PC-3 (cell line): ENCODE data around the gene HIGD1C. TPM values are rescaled to one million over a fixed set of nuclear protein-coding genes. Genes with fewer than 3 reads are reported as not detected.

Experiments
- ATAC-seq: fragments of 200-7000 bp; cut with Tn5 transposase; 2 replicates; pipeline ENCODE4 v1.9.1; 2020; ENCODE audit warnings: mild to moderate bottlenecking, moderate library complexity
- BruUV-seq: library from RNA; stranded (reverse); fragments of 400-500 nt; replicated peaks from 2 replicates; lab custom pipeline; 2021; lab: Mats Ljungman, UMichigan
- CTCF ChIA-PET: fragments of 300-600 bp; sonication (Branson Sonifier 250); formaldehyde crosslinking; loops from one replicate; lab custom pipeline; 2022; ENCODE audit warnings: antibody characterized with exemption; lab: Charles Lee
- POLR2A ChIA-PET: fragments of 300-600 bp; sonication (Branson Sonifier 250); formaldehyde crosslinking; loops from one replicate; lab custom pipeline; 2022; ENCODE audit warnings: antibody characterized with exemption; ENCODE audit not compliant: unreplicated experiment; lab: Charles Lee
- DNase-seq: peaks from one replicate; pipeline ENCODE4 v3.0.0-alpha.2; 2015
- H2AFZ ChIP-seq: fragments of 300-600 bp; sonication (generic); 2 replicates; pipeline ENCODE4 v1.6.0; 2016; ENCODE audit warnings: antibody characterized with exemption, low read length
- H3F3A ChIP-seq: fragments of 300-600 bp; sonication (generic); one replicate; pipeline ENCODE4 v1.6.0; 2017; ENCODE audit warnings: antibody characterized with exemption, low read length, control low read depth, mild to moderate bottlenecking; ENCODE audit not compliant: unreplicated experiment
- H3K27ac ChIP-seq: fragments of 300-600 bp; sonication (generic); 2 replicates; pipeline ENCODE4 v1.5.1; 2016; ENCODE audit warnings: mild to moderate bottlenecking, low read length
- H3K27me3 ChIP-seq: fragments of 300-600 bp; sonication (generic); 2 replicates; pipeline ENCODE4 v1.6.1; 2016; ENCODE audit warnings: low read length, mixed read lengths
- H3K36me3 ChIP-seq: fragments of 300-600 bp; sonication (generic); 2 replicates; pipeline ENCODE4 v1.6.1; 2016; ENCODE audit warnings: low read depth, mixed run types, low read length, mixed read lengths
- H3K4me1 ChIP-seq: fragments of 300-600 bp; sonication (generic); 2 replicates; pipeline ENCODE4 v1.5.1; 2016; ENCODE audit warnings: low read length; ENCODE audit not compliant: insufficient read depth
- H3K4me2 ChIP-seq: fragments of 300-600 bp; sonication (generic); 2 replicates; pipeline ENCODE4 v1.6.0; 2016; ENCODE audit warnings: low read length
- H3K4me3 ChIP-seq: fragments of 300-600 bp; sonication (generic); 2 replicates; pipeline ENCODE4 v1.5.1; 2016; ENCODE audit warnings: mild to moderate bottlenecking, low read length, mixed read lengths
- H3K79me2 ChIP-seq: fragments of 300-600 bp; sonication (generic); 2 replicates; pipeline ENCODE4 v1.6.1; 2017; ENCODE audit warnings: low read length, mixed read lengths
- H3K9ac ChIP-seq: fragments of 300-600 bp; sonication (generic); 2 replicates; pipeline ENCODE4 v1.6.0; 2016; ENCODE audit warnings: mild to moderate bottlenecking, low read length
- H3K9me2 ChIP-seq: fragments of 300-600 bp; sonication (generic); replicated peaks from 2 replicates; pipeline ENCODE4 v1.6.1; 2016; ENCODE audit warnings: mixed run types, low read length, mixed read lengths
- H3K9me3 ChIP-seq: fragments of 300-600 bp; sonication (generic); 2 replicates; pipeline ENCODE4 v1.6.1; 2016; ENCODE audit warnings: low read length, mixed read lengths
- H4K20me1 ChIP-seq: fragments of 300-600 bp; sonication (generic); 2 replicates; pipeline ENCODE4 v1.6.1; 2016; ENCODE audit warnings: low read length, mixed read lengths
- CTCF ChIP-seq: fragments of 300-600 bp; sonication (generic); conservative IDR thresholded peaks from 2 replicates; pipeline ENCODE4 v1.5.1; 2017; ENCODE audit warnings: antibody characterized with exemption, low read depth, mild to moderate bottlenecking, low read length
- EZH2 ChIP-seq: fragments of 300-600 bp; sonication (generic); IDR thresholded peaks from one replicate; pipeline ENCODE4 v1.6.1; 2017; ENCODE audit warnings: antibody characterized with exemption, mild to moderate bottlenecking, low read length; ENCODE audit not compliant: unreplicated experiment
- EZH2phosphoT487 ChIP-seq: fragments of 300-600 bp; sonication (generic); IDR thresholded peaks from 2 replicates; pipeline ENCODE4 v1.6.1; 2018; ENCODE audit warnings: mild to moderate bottlenecking, antibody characterized with exemption, low read length, borderline replicate concordance
- intact Hi-C: fragments of 100-400 bp; cut with micrococcal nuclease; formaldehyde crosslinking; loops from 2 replicates; pipeline ENCODE4 v1.9.0; 2023
- total RNA-seq: library from RNA; depleted of rRNA; stranded (reverse); fragments of >200 nt; gene quantifications from 2 replicates; pipeline ENCODE4 v1.2.3, GENCODE V29; 2014

The HIGD1C gene
- total RNA-seq, 1 experiment from 2014 or later, result not detected

GRCh38 chr12:50988051-50988450 lies 35.7 kb downstream of the HIGD1C start:
- no peaks in the 10 kb centered on the region for H3F3A ChIP-seq
- H3K4me3 ChIP-seq, result no peak overlapping the region
- H3K27ac ChIP-seq, result no peak overlapping the region
- TF ChIP-seq CTCF (no peak), EZH2phosphoT487 (no peak), EZH2 (no peak)
- DNase-seq (no peak), ATAC-seq (no peak)
- intact Hi-C loops, result no loop called here
- no peaks in the 10 kb centered on the region for H3K27me3 ChIP-seq
- H3K36me3 ChIP-seq, result peaks cover 33% of the 10 kb centered on the region; the same call in 1 of the 2 replicates
- POLR2A ChIA-PET, result no interaction called here
- H3K4me2 ChIP-seq, result no peak overlapping the region
- H3K9ac ChIP-seq, result no peak overlapping the region
- no peaks in the 10 kb centered on the region for H3K79me2 ChIP-seq
- H3K9me3 ChIP-seq, result no peaks in the 10 kb centered on the region
- no peak overlapping the region for H2AFZ ChIP-seq
- no TSS peak for BruUV-seq
- peaks cover 4% of the 10 kb centered on the region; the same call in 1 of the 2 replicates for H3K4me1 ChIP-seq
- CTCF ChIA-PET, result interaction anchor here (0.6 to 1.7 kb wide), 7 partner anchors 9 to 353 kb away, joined by 3 to 56 read pairs (median 6); partner anchors contain the start of gene ATF1
- H3K9me2 ChIP-seq, result no peaks in the 10 kb centered on the region
- no peaks in the 10 kb centered on the region for H4K20me1 ChIP-seq

- Histone ChIP-seq H3K27ac (no peak overlapping the region), H3K27me3 (no peaks in the 10 kb centered on the region), H3F3A (no peaks in the 10 kb centered on the region), H3K9me2 (no peaks in the 10 kb centered on the region), H3K4me1 (peaks cover 4% of the 10 kb centered on the region; the same call in 1 of the 2 replicates), H3K36me3 (peaks cover 33% of the 10 kb centered on the region; the same call in 1 of the 2 replicates), H3K9ac (no peak overlapping the region), H3K4me3 (no peak overlapping the region), H3K4me2 (no peak overlapping the region), H3K79me2 (no peaks in the 10 kb centered on the region), H4K20me1 (no peaks in the 10 kb centered on the region), H2AFZ (no peak overlapping the region), H3K9me3 (no peaks in the 10 kb centered on the region)
- no peak for TF ChIP-seq EZH2phosphoT487
- TF ChIP-seq CTCF, result no peak
- TF ChIP-seq EZH2, result no peak
- no peak for ATAC-seq
- intact Hi-C loops, result no loop called here
- POLR2A ChIA-PET, result no interaction called here
- CTCF ChIA-PET, result interaction anchor here (0.7 to 1.5 kb wide), 2 partner anchors 224 to 227 kb away, joined by 3 to 4 read pairs; no protein-coding TSS in a partner anchor
- DNase-seq, result no peak
- no TSS peak for BruUV-seq
These were observed 36.5 kb downstream of the HIGD1C start for GRCh38 chr12:50988871-50989270.

GRCh38 chr12:50990147-50990727 lies 37.9 kb downstream of the HIGD1C start:
- CTCF ChIA-PET, result no interaction called here
- no peak overlapping the region for H3K9ac ChIP-seq
- BruUV-seq, result no TSS peak
- H3K79me2 ChIP-seq, result no peaks in the 10 kb centered on the region
- POLR2A ChIA-PET, result no interaction called here
- H3K4me2 ChIP-seq, result no peak overlapping the region
- no peaks in the 10 kb centered on the region for H3K9me3 ChIP-seq
- H3K27ac ChIP-seq, result no peak overlapping the region
- peaks cover 3% of the 10 kb centered on the region; the same call in 1 of the 2 replicates for H3K4me1 ChIP-seq
- DNase-seq, result no peak
- no peaks in the 10 kb centered on the region for H3F3A ChIP-seq
- H3K27me3 ChIP-seq, result no peaks in the 10 kb centered on the region
- H3K36me3 ChIP-seq, result peaks cover 36% of the 10 kb centered on the region; the same call in 1 of the 2 replicates
- H3K9me2 ChIP-seq, result no peaks in the 10 kb centered on the region
- no peak for TF ChIP-seq CTCF
- no peak for TF ChIP-seq EZH2
- no peak for TF ChIP-seq EZH2phosphoT487
- H3K4me3 ChIP-seq, result no peak overlapping the region
- no peaks in the 10 kb centered on the region for H4K20me1 ChIP-seq
- no peak for ATAC-seq
- H2AFZ ChIP-seq, result no peak overlapping the region
- intact Hi-C loops, result no loop called here
